Breast epithelium (tissue), 4 donors: ENCODE measurements around the gene NTRK3. TPM values are rescaled to one million over a fixed set of nuclear protein-coding genes. Genes with fewer than 3 reads are reported as not detected.

ENCODE experiments used
- DNase-seq, 2 donors: peaks; one replicate each; pipeline ENCODE4 v3.0.0-alpha.2; 2019; ENCODE audit warnings: low spot score in 2 of 2
- H3K27ac ChIP-seq, 2 donors: fragments of 200-600 bp; sonication (generic) in 1 of 2; one replicate each; pipeline ENCODE4 v1.5.1; 2016 to 2019; ENCODE audit warnings: mild to moderate bottlenecking in 1 of 2
- H3K27me3 ChIP-seq, 2 donors: fragments of 200-600 bp; sonication (generic) in 1 of 2; one replicate each; pipeline versions ENCODE4 v1.5.1 to v1.6.0; 2017 to 2019; ENCODE audit warnings: control low read depth in 1 of 2, mild to moderate bottlenecking in 1 of 2
- H3K36me3 ChIP-seq: fragments of 200-600 bp; one replicate; pipeline ENCODE4 v1.5.1; 2019
- H3K4me1 ChIP-seq, 2 donors: fragments of 200-600 bp; sonication (generic); one replicate each; pipeline ENCODE4 v1.5.1; 2016 to 2019; ENCODE audit warnings: control low read depth in 1 of 2
- H3K4me3 ChIP-seq, 3 donors: fragments of 200-600 bp; sonication (generic); 1 replicate in 2 of 3; 2 replicates in 1 of 3; pipeline ENCODE4 v1.5.1; 2016 to 2019; ENCODE audit warnings: mild to moderate bottlenecking in 3 of 3, moderate library complexity in 2 of 3
- H3K9me3 ChIP-seq, 2 donors: fragments of 200-600 bp; sonication (generic) in 1 of 2; one replicate each; pipeline ENCODE4 v1.5.1; 2016 to 2019; ENCODE audit warnings: control low read depth in 1 of 2
- CTCF ChIP-seq, 3 donors: fragments of 450-650 bp; IDR thresholded peaks; one replicate each; pipeline ENCODE4 v1.5.1; 2016 to 2017; ENCODE audit warnings: antibody characterized with exemption in 3 of 3, mild to moderate bottlenecking in 3 of 3, moderate library complexity in 3 of 3
- POLR2A ChIP-seq: fragments of 450-650 bp; IDR thresholded peaks from one replicate; pipeline ENCODE4 v1.6.1; 2016; ENCODE audit warnings: antibody characterized with exemption, mild to moderate bottlenecking, moderate library complexity
- POLR2AphosphoS5 ChIP-seq, 3 donors: sonication (generic); formaldehyde crosslinking; IDR thresholded peaks; one replicate each; pipeline ENCODE4 v1.6.1; 2017; ENCODE audit warnings: antibody characterized with exemption in 3 of 3
- intact Hi-C: fragments of 100-400 bp; cut with DNase I; formaldehyde crosslinking; loops from one replicate; pipeline ENCODE4 v1.15.1; 2023; ENCODE audit warnings: low total_unique reads
- total RNA-seq, 3 donors: library from RNA; depleted of rRNA; stranded (reverse); fragments of >200 nt; gene quantifications; one replicate each; pipeline ENCODE4 v1.1.0, GENCODE V29; 2016

NTRK3 gene
- total RNA-seq, 3 donors from 2014 or later, result 1.9 to 23.6 (median 13.8) TPM

- TF ChIP-seq POLR2A, result no peak
- no peak for TF ChIP-seq CTCF (IDR thresholded peaks at IDR 0.05)
- TF ChIP-seq POLR2AphosphoS5 (IDR thresholded peaks at IDR 0.05), result no peak
- H3K4me3 ChIP-seq, result no peak overlapping the region
- no peaks in the 10 kb centered on the region for H3K27me3 ChIP-seq
- no peaks in the 10 kb centered on the region for H3K4me1 ChIP-seq
- no peaks in the 10 kb centered on the region for H3K9me3 ChIP-seq
- intact Hi-C loops, result loop anchor here (5.0 kb wide), 1 partner anchor 151 kb away; no protein-coding TSS in a partner anchor
- DNase-seq, result no peak
- H3K27ac ChIP-seq, result no peak overlapping the region
- no peaks in the 10 kb centered on the region for H3K36me3 ChIP-seq
Measured at GRCh38 chr15:88223084-88223483, 33.5 kb downstream of the NTRK3 start.

GRCh38 chr15:88221836-88222235 lies 34.7 kb downstream of the NTRK3 start:
- TF ChIP-seq POLR2AphosphoS5 (IDR thresholded peaks at IDR 0.05), result no peak
- no peak for TF ChIP-seq CTCF (IDR thresholded peaks at IDR 0.05)
- no peak for TF ChIP-seq POLR2A
- Histone ChIP-seq H3K36me3 (no peaks in the 10 kb centered on the region), H3K27ac (no peak overlapping the region), H3K9me3 (no peaks in the 10 kb centered on the region), H3K4me1 (no peaks in the 10 kb centered on the region), H3K27me3 (no peaks in the 10 kb centered on the region), H3K4me3 (no peak overlapping the region)
- intact Hi-C loops, result loop anchor here (5.0 kb wide), 1 partner anchor 150 kb away; no protein-coding TSS in a partner anchor
- peak in 1 of 2 donors; percentile 23 for DNase-seq

GRCh38 chr15:88220443-88221335 lies 35.9 kb downstream of the NTRK3 start:
- intact Hi-C loops, result loop anchor here (5.0 kb wide), 1 partner anchor 148 kb away; no protein-coding TSS in a partner anchor
- TF ChIP-seq POLR2AphosphoS5 (IDR thresholded peaks at IDR 0.05) (no peak), CTCF (IDR thresholded peaks at IDR 0.05) (no peak)

GRCh38 chr15:88219623-88220022 lies 36.9 kb downstream of the NTRK3 start:
- intact Hi-C loops, result loop anchor here (5.0 kb wide), 1 partner anchor 147 kb away; no protein-coding TSS in a partner anchor
- Histone ChIP-seq H3K27me3 (no peaks in the 10 kb centered on the region), H3K4me1 (no peaks in the 10 kb centered on the region), H3K9me3 (no peaks in the 10 kb centered on the region), H3K4me3 (no peak overlapping the region), H3K36me3 (no peaks in the 10 kb centered on the region), H3K27ac (no peak overlapping the region)
- TF ChIP-seq POLR2AphosphoS5 (IDR thresholded peaks at IDR 0.05) (no peak), POLR2A (no peak), CTCF (IDR thresholded peaks at IDR 0.05) (no peak)
- DNase-seq, result no peak

More at GRCh38 chr15:88220443-88221335, 35.9 kb downstream of the NTRK3 start:
- no peaks in the 10 kb centered on the region for H3K27me3 ChIP-seq
- H3K36me3 ChIP-seq, result no peaks in the 10 kb centered on the region
- no peak overlapping the region for H3K4me3 ChIP-seq
- no peaks in the 10 kb centered on the region for H3K9me3 ChIP-seq
- no peaks in the 10 kb centered on the region for H3K4me1 ChIP-seq
- no peak for DNase-seq
- no peak overlapping the region for H3K27ac ChIP-seq

GRCh38 chr15:88218557-88219221 lies 37.9 kb downstream of the NTRK3 start:
- Histone ChIP-seq H3K4me3 (no peak overlapping the region), H3K4me1 (no peaks in the 10 kb centered on the region), H3K36me3 (no peaks in the 10 kb centered on the region), H3K27ac (no peak overlapping the region), H3K27me3 (no peaks in the 10 kb centered on the region), H3K9me3 (no peaks in the 10 kb centered on the region)
- TF ChIP-seq CTCF (IDR thresholded peaks at IDR 0.05) (no peak), POLR2AphosphoS5 (IDR thresholded peaks at IDR 0.05) (no peak), POLR2A (no peak)
- DNase-seq, result no peak
- intact Hi-C loops, result no loop called here
